ENCODE measurements around the gene MRO. TPM values are rescaled to one million over a fixed set of nuclear protein-coding genes. Genes with fewer than 3 reads are reported as not detected.

MRO gene
- total RNA-seq, 4 donors from 2014 or later: 0.18 to 1.4 (median 0.49) TPM; not detected in 1

GRCh38 chr18:50776383-50776782 lies 43.4 kb downstream of the MRO start:
- Histone ChIP-seq H3K36me3 (no peaks in the 10 kb centered on the region), H3K4me3 (no peak overlapping the region), H3K9me3 (no peaks in the 10 kb centered on the region), H3K27ac (no peak overlapping the region), H3K4me1 (no peaks in the 10 kb centered on the region), H3K27me3 (no peaks in the 10 kb centered on the region)
- TF ChIP-seq CTCF (IDR thresholded peaks at IDR 0.05 in 4 of 5, conservative IDR thresholded peaks at IDR 0.05 in 1 of 5) (no peak), POLR2A (IDR thresholded peaks at IDR 0.05) (no peak)
- in situ Hi-C loops (cut with MboI; ENCODE audit: low sequenced_read_pairs in 4 of 4) (loop anchor here in 1 of 4 donors (25.0 kb wide), 1 partner anchor 264 kb away; no protein-coding TSS in a partner anchor), intact Hi-C loops (cut with DNase I; ENCODE audit: low total_unique reads) (no loop called here)
- DNase-seq: no peak
- no peak for ATAC-seq

GRCh38 chr18:50775726-50776125 lies 44.1 kb downstream of the MRO start:
- no peaks in the 10 kb centered on the region for H3K36me3 ChIP-seq
- no peak for ATAC-seq
- H3K9me3 ChIP-seq: no peaks in the 10 kb centered on the region
- H3K27ac ChIP-seq: no peak overlapping the region
- DNase-seq: no peak
- H3K4me3 ChIP-seq: no peak overlapping the region
- no peak for TF ChIP-seq POLR2A (IDR thresholded peaks at IDR 0.05)
- TF ChIP-seq CTCF (IDR thresholded peaks at IDR 0.05 in 4 of 5, conservative IDR thresholded peaks at IDR 0.05 in 1 of 5): no peak
- no peaks in the 10 kb centered on the region for H3K27me3 ChIP-seq
- intact Hi-C loops (cut with DNase I; ENCODE audit: low total_unique reads) (no loop called here), in situ Hi-C loops (cut with MboI; ENCODE audit: low sequenced_read_pairs in 4 of 4) (loop anchor here in 1 of 4 donors (25.0 kb wide), 1 partner anchor 263 kb away; no protein-coding TSS in a partner anchor)
- no peaks in the 10 kb centered on the region for H3K4me1 ChIP-seq

- H3K9me3 ChIP-seq: no peaks in the 10 kb centered on the region
- no peaks in the 10 kb centered on the region for H3K36me3 ChIP-seq
- H3K27ac ChIP-seq: no peak overlapping the region
- intact Hi-C loops (cut with DNase I; ENCODE audit: low total_unique reads) (no loop called here), in situ Hi-C loops (cut with MboI; ENCODE audit: low sequenced_read_pairs in 4 of 4) (loop anchor here in 1 of 4 donors (25.0 kb wide), 1 partner anchor 263 kb away; no protein-coding TSS in a partner anchor)
- TF ChIP-seq POLR2A (IDR thresholded peaks at IDR 0.05): no peak
- TF ChIP-seq CTCF (IDR thresholded peaks at IDR 0.05 in 4 of 5, conservative IDR thresholded peaks at IDR 0.05 in 1 of 5): no peak
- H3K4me1 ChIP-seq: no peaks in the 10 kb centered on the region
- ATAC-seq (no peak), DNase-seq (no peak)
- H3K27me3 ChIP-seq: no peaks in the 10 kb centered on the region
- H3K4me3 ChIP-seq: no peak overlapping the region
These were observed 44.6 kb downstream of the MRO start for GRCh38 chr18:50775207-50775606.

- Histone ChIP-seq H3K27ac (no peak overlapping the region), H3K4me1 (no peaks in the 10 kb centered on the region), H3K36me3 (no peaks in the 10 kb centered on the region), H3K9me3 (no peaks in the 10 kb centered on the region), H3K4me3 (no peak overlapping the region), H3K27me3 (no peaks in the 10 kb centered on the region)
- no peak for TF ChIP-seq POLR2A (IDR thresholded peaks at IDR 0.05)
- no peak for TF ChIP-seq CTCF (IDR thresholded peaks at IDR 0.05 in 4 of 5, conservative IDR thresholded peaks at IDR 0.05 in 1 of 5)
- in situ Hi-C loops (cut with MboI; ENCODE audit: low sequenced_read_pairs in 4 of 4) (no loop called here), intact Hi-C loops (cut with DNase I; ENCODE audit: low total_unique reads) (no loop called here)
- DNase-seq (no peak), ATAC-seq (no peak)
These were observed 50.4 kb downstream of the MRO start for GRCh38 chr18:50769463-50769862.

GRCh38 chr18:50757358-50757757 lies 62.5 kb downstream of the MRO start:
- intact Hi-C loops (cut with DNase I; ENCODE audit: low total_unique reads): no loop called here
- Histone ChIP-seq H3K27ac (no peak overlapping the region), H3K27me3 (no peaks in the 10 kb centered on the region), H3K4me3 (no peak overlapping the region), H3K9me3 (no peaks in the 10 kb centered on the region), H3K36me3 (no peaks in the 10 kb centered on the region), H3K4me1 (no peaks in the 10 kb centered on the region)
- in situ Hi-C loops (cut with MboI; ENCODE audit: low sequenced_read_pairs in 4 of 4): no loop called here
- TF ChIP-seq CTCF (IDR thresholded peaks at IDR 0.05 in 4 of 5, conservative IDR thresholded peaks at IDR 0.05 in 1 of 5) (no peak), POLR2A (IDR thresholded peaks at IDR 0.05) (no peak)
- DNase-seq (no peak), ATAC-seq (no peak)
